GM10266 (cell line): ENCODE data around the gene LAPTM5.
A peak's percentile ranks its signal among the peaks of the same experiment; 100 is the strongest.

ENCODE experiments used
- DNase-seq: peaks from one replicate; pipeline ENCODE4 v3.0.0; 2012; ENCODE audit errors: extremely low spot score
- TF ChIP-seq, protein P1 (sequence below): IDR thresholded peaks from 2 replicates; pipeline ENCODE4 v1.5.1; 2012; ENCODE audit warnings: mild to moderate bottlenecking, low read depth; ENCODE audit not compliant: control insufficient read depth, insufficient read depth; ENCODE audit errors: missing control alignments

Gene LAPTM5

GRCh38 chr1:30744060-30744756 lies 13.4 kb downstream of the LAPTM5 start:
- TF ChIP-seq, protein P1, sequence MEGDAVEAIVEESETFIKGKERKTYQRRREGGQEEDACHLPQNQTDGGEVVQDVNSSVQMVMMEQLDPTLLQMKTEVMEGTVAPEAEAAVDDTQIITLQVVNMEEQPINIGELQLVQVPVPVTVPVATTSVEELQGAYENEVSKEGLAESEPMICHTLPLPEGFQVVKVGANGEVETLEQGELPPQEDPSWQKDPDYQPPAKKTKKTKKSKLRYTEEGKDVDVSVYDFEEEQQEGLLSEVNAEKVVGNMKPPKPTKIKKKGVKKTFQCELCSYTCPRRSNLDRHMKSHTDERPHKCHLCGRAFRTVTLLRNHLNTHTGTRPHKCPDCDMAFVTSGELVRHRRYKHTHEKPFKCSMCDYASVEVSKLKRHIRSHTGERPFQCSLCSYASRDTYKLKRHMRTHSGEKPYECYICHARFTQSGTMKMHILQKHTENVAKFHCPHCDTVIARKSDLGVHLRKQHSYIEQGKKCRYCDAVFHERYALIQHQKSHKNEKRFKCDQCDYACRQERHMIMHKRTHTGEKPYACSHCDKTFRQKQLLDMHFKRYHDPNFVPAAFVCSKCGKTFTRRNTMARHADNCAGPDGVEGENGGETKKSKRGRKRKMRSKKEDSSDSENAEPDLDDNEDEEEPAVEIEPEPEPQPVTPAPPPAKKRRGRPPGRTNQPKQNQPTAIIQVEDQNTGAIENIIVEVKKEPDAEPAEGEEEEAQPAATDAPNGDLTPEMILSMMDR = no peak
- DNase-seq = peak; percentile 48

GRCh38 chr1:30743584-30744059 lies 14.0 kb downstream of the LAPTM5 start:
- DNase-seq = peak; percentile 72
- TF ChIP-seq, protein P1 = peak; percentile 1

- TF ChIP-seq, protein P1 = no peak
- DNase-seq = no peak
Observed at GRCh38 chr1:30742963-30743559, 14.5 kb downstream of the LAPTM5 start.

DNA sequence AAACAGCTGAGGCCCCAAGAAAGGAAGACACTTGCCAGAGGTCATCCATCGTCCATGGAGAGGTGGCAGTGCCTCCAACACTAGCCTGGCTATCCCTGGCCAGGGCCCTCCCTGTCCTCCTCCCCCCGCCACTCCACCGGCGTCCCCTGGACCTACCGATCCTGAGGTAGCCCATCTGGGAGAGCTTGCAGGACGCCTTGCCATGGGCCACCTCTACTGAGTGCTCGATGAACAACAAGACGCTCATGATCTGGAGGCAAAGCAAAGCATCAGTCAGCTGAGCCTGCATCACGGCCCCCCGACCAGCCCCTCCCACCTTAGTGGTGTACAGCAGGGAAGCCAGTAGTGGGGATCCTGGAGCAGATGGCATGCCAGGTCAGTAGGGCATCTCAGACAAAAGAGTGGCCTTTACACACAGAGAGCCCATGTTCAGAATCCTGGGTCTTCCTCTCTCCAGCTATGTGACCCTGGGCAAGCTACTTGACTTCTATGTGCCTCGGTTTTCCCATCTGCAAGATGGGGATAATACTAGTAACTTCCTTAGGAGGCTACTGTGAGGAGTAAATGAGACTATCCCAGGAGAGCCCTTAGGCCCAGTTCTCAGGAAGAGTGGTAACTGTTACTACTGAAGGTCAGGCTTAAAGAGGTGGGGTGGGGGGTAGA lies 15.1 kb downstream of the LAPTM5 start:
- TF ChIP-seq, protein P1 = no peak
- no peak for DNase-seq

DNA sequence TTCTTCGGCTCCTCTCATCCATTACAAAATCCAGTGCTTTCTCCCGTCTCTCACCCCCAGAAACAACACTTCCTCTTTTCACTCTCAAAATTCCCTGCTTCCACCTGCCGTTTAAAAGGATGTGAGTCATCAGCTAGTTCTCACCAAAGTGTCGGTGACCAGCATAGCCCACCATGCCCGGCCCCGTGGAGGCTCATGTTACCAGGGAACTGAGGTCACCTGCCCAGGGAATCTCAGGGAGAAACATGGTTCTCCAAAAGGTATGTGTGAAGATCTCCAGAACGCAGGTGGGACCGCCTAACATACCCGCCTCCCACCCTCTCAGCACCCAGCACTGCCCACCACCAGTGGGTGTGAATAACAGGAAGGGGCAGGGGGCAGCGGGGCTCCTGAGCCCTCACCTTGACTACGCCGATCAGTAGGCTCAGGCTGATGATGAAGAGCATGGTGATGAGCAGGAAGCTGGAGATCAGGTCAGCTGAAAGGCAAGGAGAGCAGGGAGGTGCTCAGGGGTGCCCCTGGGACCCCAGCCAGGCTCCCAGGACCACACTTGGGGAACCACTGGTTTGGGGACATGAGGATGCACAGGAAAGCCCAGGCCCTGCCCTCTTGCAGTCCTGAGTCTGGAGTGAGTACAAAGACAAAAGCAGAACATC lies 16.2 kb downstream of the LAPTM5 start:
- DNase-seq = no peak
- TF ChIP-seq, protein P1 = no peak

DNA sequence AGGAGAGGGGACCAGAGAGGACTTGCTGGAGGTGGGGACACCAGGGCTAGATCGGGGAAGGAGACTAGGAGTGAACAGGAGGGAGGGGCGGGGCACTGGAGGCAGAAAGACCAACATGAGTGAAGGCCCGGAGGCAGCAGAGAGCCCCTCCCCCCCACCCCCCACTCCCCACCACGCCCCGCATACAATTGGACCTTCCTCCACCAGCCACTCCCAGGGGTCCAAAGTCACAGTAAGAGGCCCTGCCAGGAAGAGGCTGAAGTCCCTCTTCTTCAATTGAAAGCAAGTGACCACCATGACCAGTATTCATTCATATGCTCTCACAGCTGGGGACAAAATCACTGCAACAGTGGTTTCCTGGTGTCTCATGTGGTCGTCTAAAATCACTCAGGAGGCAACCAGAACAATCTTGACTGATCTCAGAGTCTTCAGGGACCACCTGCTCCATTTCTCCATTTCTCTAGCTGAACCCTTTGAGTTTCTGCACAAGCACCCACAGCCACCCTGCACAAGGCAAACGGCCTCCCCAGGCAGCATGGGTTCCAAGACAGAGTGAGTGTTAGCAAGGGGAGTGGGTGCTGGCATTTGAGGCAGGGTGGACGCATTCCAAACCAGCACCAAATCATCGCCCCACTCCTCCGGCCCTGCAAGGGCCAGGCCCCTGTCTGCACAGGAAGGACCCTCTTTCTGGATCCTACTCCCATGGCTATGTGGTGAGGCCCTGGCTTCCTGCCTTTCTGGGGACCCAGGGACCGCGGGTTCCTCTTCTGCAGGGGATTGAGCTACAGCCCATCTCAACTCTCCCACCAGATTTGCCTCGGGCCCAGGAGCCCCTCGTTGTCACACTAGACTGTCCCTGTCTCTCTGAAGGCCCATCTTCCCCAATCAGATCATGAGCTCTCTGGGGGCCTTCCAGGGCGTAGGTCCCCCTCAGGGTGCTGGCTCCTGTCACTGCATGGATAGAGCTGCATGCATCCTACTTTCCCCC lies 17.0 kb downstream of the LAPTM5 start:
- TF ChIP-seq, protein P1 = no peak

More for the DNA sequence above, 17.0 kb downstream of the LAPTM5 start:
- no peak for DNase-seq
